GM10248 (cell line): ENCODE results near the gene CERS6.

Experiments used
- CTCF ChIA-PET: fragments of 300-600 bp; sonication (Branson Sonifier 250); formaldehyde crosslinking; extraction: SDS; loops from one replicate; lab custom pipeline; 2021; ENCODE audit warnings: antibody characterized with exemption; lab: Yijun Ruan, JAX
- POLR2A ChIA-PET: fragments of 350-650 bp; sonication (Branson Sonifier 250); formaldehyde crosslinking; extraction: SDS; loops from one replicate; lab custom pipeline; 2020; ENCODE audit warnings: antibody characterized with exemption; lab: Yijun Ruan, JAX
- DNase-seq: peaks from one replicate; pipeline ENCODE4 v3.0.0; 2012; ENCODE audit errors: extremely low spot score
- TF ChIP-seq, protein P1 (sequence below): IDR thresholded peaks from 2 replicates; pipeline ENCODE4 v1.5.1; 2012; ENCODE audit warnings: mild to moderate bottlenecking, low read depth; ENCODE audit errors: extremely low read depth, missing control alignments, control extremely low read depth

Gene CERS6

DNA sequence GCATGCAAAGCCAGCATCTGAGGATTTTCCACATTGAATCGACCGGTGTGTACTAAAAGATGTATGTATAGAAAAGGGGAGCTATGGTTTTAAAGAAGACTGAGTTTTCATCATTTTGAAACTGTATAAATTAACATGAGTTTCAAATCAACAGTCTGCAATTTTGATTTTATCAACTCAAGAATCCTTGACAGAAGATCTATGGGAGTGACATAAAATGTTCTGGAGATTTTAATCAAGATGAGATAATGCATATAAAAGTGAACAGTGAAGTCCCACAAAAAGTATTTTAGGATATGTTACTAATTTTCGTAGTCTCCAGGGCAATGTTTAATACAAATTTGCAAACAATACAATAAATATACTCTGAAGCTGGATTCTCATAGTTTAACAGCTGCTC is 24.0 kb upstream of the CERS6 start:
- ChIA-PET CTCF (interaction anchor here (0.7 to 1.7 kb wide), 5 partner anchors 9 to 58 kb away, joined by 3 to 4 read pairs (median 3); no protein-coding TSS in a partner anchor), POLR2A (no interaction called here)

DNA sequence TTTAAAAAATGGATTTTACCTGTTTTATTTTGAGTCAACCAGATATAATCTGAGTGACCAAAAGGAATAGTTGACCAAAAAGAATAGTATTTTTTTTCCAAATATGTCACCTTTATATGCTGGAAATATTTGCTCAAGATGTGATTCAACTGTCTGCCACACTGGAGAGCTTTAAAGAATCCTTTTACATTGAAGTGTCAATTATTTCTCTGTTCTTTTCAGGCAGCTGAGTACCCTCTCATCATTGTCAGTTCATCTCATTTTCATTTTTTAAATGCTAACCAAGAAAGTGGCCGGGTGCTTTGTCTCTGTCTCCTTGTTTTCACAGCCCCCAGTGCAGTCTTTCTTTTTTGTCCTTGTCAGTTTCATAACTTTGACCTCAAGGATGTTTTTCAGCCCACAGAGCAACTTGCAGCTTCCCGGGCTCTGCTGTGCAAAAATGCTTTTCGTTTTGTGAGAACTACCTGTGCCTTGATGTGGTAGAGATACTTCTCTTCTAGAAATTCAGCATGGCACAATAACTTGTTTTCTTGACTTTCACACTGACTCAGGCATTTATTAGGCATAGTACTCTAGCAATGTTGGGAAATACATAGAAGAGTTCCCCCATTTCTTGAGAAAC is 23.4 kb upstream of the CERS6 start:
- DNase-seq, result no peak
- POLR2A ChIA-PET, result no interaction called here
- CTCF ChIA-PET, result interaction anchor here (1.0 to 1.7 kb wide), 4 partner anchors 9 to 57 kb away, joined by 3 to 4 read pairs (median 3); no protein-coding TSS in a partner anchor
- TF ChIP-seq, protein P1, sequence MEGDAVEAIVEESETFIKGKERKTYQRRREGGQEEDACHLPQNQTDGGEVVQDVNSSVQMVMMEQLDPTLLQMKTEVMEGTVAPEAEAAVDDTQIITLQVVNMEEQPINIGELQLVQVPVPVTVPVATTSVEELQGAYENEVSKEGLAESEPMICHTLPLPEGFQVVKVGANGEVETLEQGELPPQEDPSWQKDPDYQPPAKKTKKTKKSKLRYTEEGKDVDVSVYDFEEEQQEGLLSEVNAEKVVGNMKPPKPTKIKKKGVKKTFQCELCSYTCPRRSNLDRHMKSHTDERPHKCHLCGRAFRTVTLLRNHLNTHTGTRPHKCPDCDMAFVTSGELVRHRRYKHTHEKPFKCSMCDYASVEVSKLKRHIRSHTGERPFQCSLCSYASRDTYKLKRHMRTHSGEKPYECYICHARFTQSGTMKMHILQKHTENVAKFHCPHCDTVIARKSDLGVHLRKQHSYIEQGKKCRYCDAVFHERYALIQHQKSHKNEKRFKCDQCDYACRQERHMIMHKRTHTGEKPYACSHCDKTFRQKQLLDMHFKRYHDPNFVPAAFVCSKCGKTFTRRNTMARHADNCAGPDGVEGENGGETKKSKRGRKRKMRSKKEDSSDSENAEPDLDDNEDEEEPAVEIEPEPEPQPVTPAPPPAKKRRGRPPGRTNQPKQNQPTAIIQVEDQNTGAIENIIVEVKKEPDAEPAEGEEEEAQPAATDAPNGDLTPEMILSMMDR, result no peak

More for the DNA sequence above, 24.0 kb upstream of the CERS6 start:
- DNase-seq, result no peak
- TF ChIP-seq, protein P1, result no peak

DNA sequence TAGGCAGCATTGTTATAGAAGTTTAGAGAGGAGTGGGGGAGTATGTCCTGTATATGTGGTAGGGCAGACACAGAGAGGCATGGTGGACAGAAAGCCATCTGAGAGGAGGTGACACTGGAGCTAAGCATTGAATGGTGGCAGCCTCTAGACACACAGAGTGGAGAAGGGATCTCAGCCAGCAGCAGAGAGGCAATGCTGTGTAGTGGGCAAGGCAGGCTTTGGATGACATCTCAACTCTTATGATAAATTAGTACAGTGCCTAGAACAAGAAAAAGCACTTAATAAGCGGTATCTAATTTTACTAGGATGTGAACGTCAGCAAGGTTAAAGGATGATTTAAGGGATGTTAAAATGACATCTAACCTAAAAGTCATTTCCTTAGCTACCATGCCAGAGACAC is 22.5 kb upstream of the CERS6 start:
- ChIA-PET POLR2A (no interaction called here), CTCF (interaction anchor here (1.6 kb wide), 1 partner anchor 212 kb away, joined by 4 read pairs; no protein-coding TSS in a partner anchor)
- DNase-seq, result no peak
- TF ChIP-seq, protein P1, result no peak

DNA sequence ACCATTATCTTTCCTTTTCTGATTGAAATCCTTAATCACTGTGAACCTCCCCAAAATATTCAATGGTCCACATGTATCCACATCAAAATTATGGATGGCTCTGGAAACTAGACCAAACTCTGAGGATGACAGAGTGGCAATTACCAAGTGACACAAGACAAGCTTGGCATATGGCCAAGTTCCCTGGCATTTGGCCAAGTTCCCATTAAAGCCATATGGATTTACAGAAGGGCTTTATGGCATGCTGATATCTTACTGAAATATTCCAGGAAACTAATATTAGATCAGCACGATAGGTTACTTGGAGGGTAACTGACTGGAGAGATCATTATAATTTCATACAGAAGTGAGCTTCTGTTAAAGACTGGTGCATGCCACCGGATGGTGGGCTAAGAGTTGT is 21.9 kb upstream of the CERS6 start:
- no peak for DNase-seq
- POLR2A ChIA-PET, result no interaction called here
- TF ChIP-seq, protein P1, result no peak
- CTCF ChIA-PET, result interaction anchor here (1.1 to 1.8 kb wide), 4 partner anchors 9 to 212 kb away, joined by 3 to 6 read pairs (median 4); no protein-coding TSS in a partner anchor

DNA sequence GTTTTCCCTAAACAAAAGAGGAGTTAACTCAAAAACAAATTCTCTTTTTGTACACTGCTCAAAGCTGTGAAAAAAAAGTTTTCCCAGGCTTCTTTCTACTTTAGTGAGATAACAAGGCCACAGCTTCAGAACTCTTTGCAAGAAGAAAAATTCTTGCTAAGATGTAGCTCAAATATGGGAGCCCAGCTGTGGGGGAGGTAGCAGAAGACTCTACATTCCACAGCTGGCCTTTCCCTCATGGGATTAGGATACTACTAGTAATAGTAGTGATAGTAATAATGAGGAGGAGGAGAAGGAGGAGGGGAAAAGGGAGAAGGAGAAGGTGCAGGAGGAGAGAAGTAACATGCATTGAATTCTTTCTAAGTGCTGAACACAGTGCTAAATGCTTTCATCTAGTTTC is 19.2 kb upstream of the CERS6 start:
- CTCF ChIA-PET, result interaction anchor here (0.9 to 1.7 kb wide), 5 partner anchors 9 to 58 kb away, joined by 3 to 4 read pairs (median 3); no protein-coding TSS in a partner anchor
- TF ChIP-seq, protein P1, result no peak
- POLR2A ChIA-PET, result no interaction called here
- no peak for DNase-seq

DNA sequence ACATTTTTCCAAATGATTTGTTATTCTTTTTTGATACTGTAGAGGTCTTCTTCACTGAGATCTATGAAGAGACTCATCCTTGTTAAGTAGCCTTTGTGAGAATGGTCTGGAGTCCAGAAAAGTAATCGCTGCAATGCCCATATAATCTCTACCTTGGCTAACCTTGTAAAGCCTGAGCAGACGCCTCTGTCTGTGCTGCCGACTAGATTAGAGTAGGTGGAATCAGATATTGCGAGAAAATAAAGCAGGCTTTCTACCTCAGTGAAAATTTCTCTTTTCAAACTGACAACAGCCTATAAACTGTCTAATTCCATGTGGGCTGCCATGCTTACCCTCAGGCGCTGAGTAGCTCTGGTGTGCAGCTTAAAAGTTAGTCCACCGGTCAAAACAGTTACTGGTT is 17.5 kb upstream of the CERS6 start:
- TF ChIP-seq, protein P1, result no peak
- CTCF ChIA-PET, result no interaction called here
- POLR2A ChIA-PET, result no interaction called here
- no peak for DNase-seq
